GM19351 (cell line): ENCODE measurements around the gene FAM187B.
A peak's percentile ranks its signal among the peaks of the same experiment; 100 is the strongest.
"Not testable (repeated sequence)": the region's sequence is repeated elsewhere in the genome, so short reads cannot be mapped to it uniquely, and the experiment has no call there.

ENCODE experiments used
- ATAC-seq: cut with Tn5 transposase; IDR thresholded peaks from one replicate; pipeline ENCODE4 v1.9.1; 2021; ENCODE audit warnings: mild to moderate bottlenecking, moderate library complexity; ENCODE audit not compliant: unreplicated experiment

Gene FAM187B

GRCh38 chr19:35213663-35214632, 14.6 kb downstream of the FAM187B start:
- peak; percentile 55 for ATAC-seq

- no peak for ATAC-seq
Measured at GRCh38 chr19:35212241-35212640, 16.3 kb downstream of the FAM187B start.

GRCh38 chr19:35211545-35212230, 16.9 kb downstream of the FAM187B start:
- no peak for ATAC-seq

GRCh38 chr19:35209646-35210045, 18.9 kb downstream of the FAM187B start:
- ATAC-seq: no peak

GRCh38 chr19:35208121-35208520, 20.4 kb downstream of the FAM187B start:
- no peak for ATAC-seq

GRCh38 chr19:35207391-35207871, 21.1 kb downstream of the FAM187B start:
- no peak for ATAC-seq

- ATAC-seq: no peak
Measured at GRCh38 chr19:35206855-35207254, 21.7 kb downstream of the FAM187B start.

GRCh38 chr19:35206379-35206778, 22.2 kb downstream of the FAM187B start:
- ATAC-seq: no peak

GRCh38 chr19:35205733-35206323, 22.7 kb downstream of the FAM187B start:
- ATAC-seq: peak; percentile 14

GRCh38 chr19:35204799-35205732, 23.5 kb downstream of the FAM187B start:
- ATAC-seq: peak; percentile 81

GRCh38 chr19:35202722-35203688, 25.5 kb downstream of the FAM187B start:
- ATAC-seq: no peak

GRCh38 chr19:35199481-35199880, 29.1 kb downstream of the FAM187B start:
- no peak for ATAC-seq

- ATAC-seq: not testable (repeated sequence)
Measured at GRCh38 chr19:35196861-35197260, 31.7 kb downstream of the FAM187B start.

- no peak for ATAC-seq
Measured at GRCh38 chr19:35195830-35196229, 32.7 kb downstream of the FAM187B start.

- no peak for ATAC-seq
Measured at GRCh38 chr19:35194012-35194984, 34.2 kb downstream of the FAM187B start.

GRCh38 chr19:35184884-35185283, 43.7 kb downstream of the FAM187B start:
- no peak for ATAC-seq

- no peak for ATAC-seq
Measured at GRCh38 chr19:35184267-35184666, 44.3 kb downstream of the FAM187B start.

- ATAC-seq: no peak
Measured at GRCh38 chr19:35181387-35181786, 47.2 kb downstream of the FAM187B start.
